Measurements from ENCODE around the gene CDH13.

CDH13 gene

GRCh38 chr16:83206426-83206825 is 579.7 kb downstream of the CDH13 start:
- no peak for DNase-seq

- DNase-seq: peak; percentile 40
These were observed 584.9 kb downstream of the CDH13 start for GRCh38 chr16:83211711-83212110.

- DNase-seq: peak; percentile 24
These were observed 585.6 kb downstream of the CDH13 start for GRCh38 chr16:83212301-83212841.

DNA sequence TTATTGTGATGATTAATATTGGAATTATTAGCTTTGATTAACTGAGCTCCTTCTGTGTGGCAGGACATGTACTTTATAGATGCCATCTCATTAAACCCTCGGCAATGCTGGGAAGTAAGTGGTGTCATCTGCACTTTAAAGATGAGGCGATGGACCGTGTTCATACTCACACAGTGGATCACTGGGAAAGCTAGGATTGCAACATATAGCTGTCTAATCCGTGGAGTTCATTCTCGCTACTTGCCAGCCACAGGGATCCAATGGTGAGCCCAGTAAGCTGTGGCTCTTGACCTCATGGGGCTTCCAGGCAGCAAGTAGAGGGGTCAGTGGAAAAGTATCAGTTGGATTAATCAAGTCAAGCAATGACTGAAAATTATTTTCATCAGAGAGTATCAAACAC is 587.9 kb downstream of the CDH13 start:
- no peak for DNase-seq

GRCh38 chr16:83215406-83216001 is 588.7 kb downstream of the CDH13 start:
- peak; percentile 62 for DNase-seq

- no peak for DNase-seq
These were observed 592.5 kb downstream of the CDH13 start for GRCh38 chr16:83219285-83219684.

DNA sequence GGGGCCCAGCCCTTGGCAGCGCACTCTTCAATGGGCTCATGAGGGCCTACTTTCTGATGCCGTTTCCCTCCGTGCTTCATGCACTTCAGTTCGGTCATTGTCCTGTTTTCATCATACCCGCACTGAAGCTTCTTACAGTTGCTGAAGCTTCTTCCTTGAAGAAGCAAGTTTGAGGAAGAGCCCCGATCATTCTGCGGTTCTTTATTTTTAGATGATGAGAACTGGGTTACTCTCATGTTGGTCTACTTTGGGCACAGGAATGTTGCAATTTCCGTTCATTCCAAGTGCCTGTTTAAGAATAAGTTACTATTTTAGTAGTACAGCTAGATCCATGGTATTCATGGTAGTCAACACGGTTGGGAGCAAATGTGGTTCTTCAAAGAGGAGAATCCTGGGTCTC is 593.3 kb downstream of the CDH13 start:
- DNase-seq: no peak

DNA sequence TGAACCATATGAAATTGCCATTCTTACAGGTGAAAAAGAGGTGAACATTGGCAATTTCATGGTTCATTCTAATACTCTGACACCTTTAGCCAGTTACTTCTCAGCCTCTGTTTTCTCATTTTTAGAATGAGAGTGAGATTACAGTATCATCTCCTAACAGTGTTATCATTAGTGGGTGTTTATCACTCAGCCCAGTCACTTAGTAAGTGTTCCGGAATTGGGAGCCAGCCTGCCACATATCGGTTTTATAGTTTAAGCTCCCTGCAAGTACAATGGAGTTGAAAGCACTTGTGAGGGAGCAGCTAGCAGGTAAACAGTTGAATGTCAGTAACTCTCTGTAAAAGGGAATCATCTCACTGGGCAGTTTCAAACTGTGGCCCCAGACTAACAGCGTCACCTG is 597.9 kb downstream of the CDH13 start:
- no peak for DNase-seq

DNA sequence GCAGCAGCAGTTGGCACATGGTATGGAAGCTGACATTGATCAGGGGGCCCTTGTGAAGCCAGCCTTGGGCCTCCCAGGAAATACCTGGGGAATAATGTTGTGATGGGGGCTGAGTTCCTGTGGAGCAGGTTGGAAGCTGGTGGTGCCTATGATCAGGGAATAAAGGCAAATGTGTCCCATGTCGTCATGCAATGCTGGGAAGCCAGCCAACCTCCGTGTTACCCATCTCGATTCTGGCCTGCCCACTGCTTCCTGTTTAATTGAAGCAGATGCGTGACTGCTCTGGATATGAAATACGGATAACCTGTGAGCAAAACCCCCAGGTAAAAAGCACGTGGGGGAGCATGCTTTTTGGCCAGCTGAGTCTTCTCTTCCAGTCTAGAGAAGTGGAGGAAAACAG is 600.6 kb downstream of the CDH13 start:
- DNase-seq: no peak

- DNase-seq: no peak
These were observed 605.0 kb downstream of the CDH13 start for GRCh38 chr16:83231729-83232128.

DNA sequence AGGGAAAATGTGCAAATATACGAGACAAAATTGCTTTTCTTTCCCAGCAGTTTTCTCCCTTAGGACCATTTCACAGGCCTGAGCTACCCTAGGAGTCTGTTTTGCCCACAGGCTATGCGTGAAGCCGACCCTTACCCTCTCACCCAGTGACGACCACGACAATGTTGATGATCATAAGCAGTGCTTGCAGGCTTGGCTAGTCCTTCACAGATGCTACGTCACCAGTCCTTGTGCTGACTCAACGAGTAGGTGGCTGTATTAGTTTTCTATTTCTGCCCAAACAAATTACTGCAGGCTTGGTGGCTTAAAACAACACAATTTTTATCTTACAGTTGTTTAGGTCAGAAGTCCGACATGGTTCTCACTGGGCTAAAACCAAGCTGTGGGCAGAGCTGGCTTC is 606.4 kb downstream of the CDH13 start:
- no peak for DNase-seq

DNA sequence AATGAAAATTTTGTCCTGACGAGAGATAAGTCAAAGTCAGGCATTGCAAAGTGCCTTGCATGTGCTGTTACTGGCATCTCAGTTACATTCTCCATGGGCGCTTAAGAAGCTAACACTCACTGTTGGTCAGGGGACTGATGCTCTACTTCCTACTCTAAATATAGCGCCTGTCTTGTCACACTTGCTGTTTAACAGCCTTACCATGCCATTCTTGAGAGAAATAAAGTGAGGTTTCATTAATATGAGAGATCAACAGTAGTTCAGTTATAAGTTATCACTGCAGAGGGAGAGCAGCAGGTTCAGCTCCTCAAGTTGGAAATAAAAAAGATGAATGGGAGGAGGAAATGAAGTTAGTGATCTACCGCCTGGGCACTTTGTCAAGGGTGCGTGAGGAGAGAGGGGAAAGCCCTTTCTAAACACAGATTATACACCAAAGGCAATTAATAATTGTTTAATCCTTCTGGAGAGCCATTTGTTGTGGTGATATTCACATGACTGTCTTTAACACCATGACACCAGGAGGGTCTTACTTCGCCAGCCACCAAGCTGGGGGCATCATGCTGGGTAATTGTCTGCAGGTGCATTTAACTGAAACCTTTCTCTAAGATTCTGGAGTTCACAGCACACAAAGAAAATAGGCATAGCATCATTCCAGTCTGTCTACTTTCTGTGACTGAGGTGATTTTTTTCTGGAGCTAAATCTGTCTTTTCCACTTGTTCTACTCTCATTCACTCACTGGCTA is 612.4 kb downstream of the CDH13 start:
- no peak for DNase-seq

- DNase-seq: no peak
These were observed 617.3 kb downstream of the CDH13 start for GRCh38 chr16:83244057-83244456.

DNA sequence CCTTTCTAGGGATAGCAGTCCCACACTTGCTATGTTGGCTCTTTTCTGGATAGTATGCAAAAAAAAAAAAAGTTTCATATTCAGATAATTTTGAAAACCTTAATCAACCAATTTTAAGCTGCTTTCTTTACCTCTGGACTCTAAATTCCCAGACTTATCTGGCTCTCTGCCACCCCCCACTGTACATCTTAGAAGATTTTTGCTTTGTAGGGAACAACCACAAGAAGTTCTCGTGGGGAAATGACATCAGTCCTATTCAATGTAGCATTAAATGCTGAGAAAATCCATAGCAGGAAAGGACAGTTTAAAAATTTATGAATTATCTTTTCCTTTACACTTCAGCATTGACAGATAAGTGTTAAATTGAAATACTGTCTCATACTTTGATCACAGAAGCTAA is 618.3 kb downstream of the CDH13 start:
- DNase-seq: no peak

DNA sequence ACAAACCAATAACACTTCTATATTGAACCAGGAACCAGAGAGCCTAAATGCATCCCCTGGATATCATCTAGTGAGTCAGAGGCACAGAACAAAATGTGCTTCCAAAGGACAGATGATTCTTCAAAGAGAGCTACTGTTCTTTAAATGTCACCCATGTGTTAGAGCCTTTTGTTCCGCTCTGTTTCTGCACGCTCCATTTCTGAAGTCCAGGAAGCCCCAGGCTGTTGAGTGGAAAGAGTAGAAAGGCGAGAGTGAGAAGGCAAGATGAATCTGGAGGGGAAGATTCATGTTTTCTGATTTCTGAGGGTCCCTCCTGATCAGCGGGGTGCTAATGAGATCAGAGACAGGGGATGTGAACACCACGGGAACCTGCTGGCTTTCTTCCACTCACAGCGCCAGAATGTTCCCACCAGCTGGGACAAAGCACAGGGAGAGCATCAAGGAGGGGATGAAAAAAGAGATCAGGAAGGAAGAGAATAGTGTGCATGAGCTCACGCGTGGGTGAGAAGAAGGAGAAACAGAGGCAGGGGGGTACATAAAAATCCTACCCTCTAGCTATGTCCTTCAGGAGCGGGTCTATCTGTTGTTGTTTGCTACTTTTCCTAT is 621.1 kb downstream of the CDH13 start:
- DNase-seq: no peak

- DNase-seq: no peak
These were observed 622.1 kb downstream of the CDH13 start for GRCh38 chr16:83248735-83249463.

- no peak for DNase-seq
These were observed 626.8 kb downstream of the CDH13 start for GRCh38 chr16:83253521-83253920.

GRCh38 chr16:83258366-83258928 is 631.7 kb downstream of the CDH13 start:
- DNase-seq: no peak

- DNase-seq: no peak
These were observed 640.2 kb downstream of the CDH13 start for GRCh38 chr16:83266848-83267553.

GRCh38 chr16:83268169-83268568 is 641.4 kb downstream of the CDH13 start:
- DNase-seq: no peak

DNA sequence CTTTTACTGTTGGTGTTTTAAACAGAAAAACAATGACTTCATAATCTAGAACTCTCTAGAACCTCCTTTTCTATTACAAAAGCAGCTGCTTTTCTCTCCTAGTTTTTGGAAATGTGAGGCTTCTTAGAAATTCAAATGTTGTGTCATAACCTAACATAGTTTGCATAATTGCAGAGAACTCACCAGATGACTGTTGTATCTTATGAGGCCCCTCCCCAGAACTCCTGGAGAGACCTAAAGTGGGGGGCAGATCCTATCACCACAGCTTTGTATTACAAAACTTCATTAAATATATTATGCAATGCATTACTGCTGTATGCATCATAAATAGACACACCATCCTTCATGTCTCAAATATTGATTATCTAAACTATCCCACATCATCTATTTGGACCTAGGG is 642.3 kb downstream of the CDH13 start:
- no peak for DNase-seq

GRCh38 chr16:83269541-83269940 is 642.8 kb downstream of the CDH13 start:
- no peak for DNase-seq

Data from NK-92 treated with Interleukin-12 subunit alpha and Interleukin-12 subunit beta, amount 100 ng/mL, for 24 hours (cell line).